ENCODE results near the gene FRMD4B.

Gene FRMD4B

GRCh38 chr3:69368129-69368741 is 17.7 kb downstream of the FRMD4B start:
- DNase-seq: no peak

GRCh38 chr3:69367586-69367985 is 18.3 kb downstream of the FRMD4B start:
- no peak for DNase-seq

- no peak for DNase-seq
Measured at GRCh38 chr3:69364354-69364753, 21.5 kb downstream of the FRMD4B start.

GRCh38 chr3:69360690-69361089 is 25.2 kb downstream of the FRMD4B start:
- no peak for DNase-seq

- no peak for DNase-seq
Measured at GRCh38 chr3:69359916-69360315, 26.0 kb downstream of the FRMD4B start.

- DNase-seq: no peak
Measured at GRCh38 chr3:69359339-69359893, 26.5 kb downstream of the FRMD4B start.

- no peak for DNase-seq
Measured at GRCh38 chr3:69357196-69357595, 28.7 kb downstream of the FRMD4B start.

GRCh38 chr3:69354948-69355347 is 30.9 kb downstream of the FRMD4B start:
- DNase-seq: peak in 2 of 56 donors; percentile 18 to 28

- peak in 2 of 56 donors; percentile 3 to 8 for DNase-seq
Measured at GRCh38 chr3:69353503-69353902, 32.4 kb downstream of the FRMD4B start.

GRCh38 chr3:69353088-69353478 is 32.8 kb downstream of the FRMD4B start:
- DNase-seq: no peak

- DNase-seq: peak in 2 of 56 donors; percentile 5 to 11
Measured at GRCh38 chr3:69352305-69353087, 33.4 kb downstream of the FRMD4B start.

GRCh38 chr3:69343875-69344274 is 42.0 kb downstream of the FRMD4B start:
- no peak for DNase-seq

GRCh38 chr3:69342074-69342473 is 43.8 kb downstream of the FRMD4B start:
- no peak for DNase-seq

- peak in 2 of 56 donors; percentile 9 to 33 for DNase-seq
Measured at GRCh38 chr3:69339760-69340159, 46.1 kb downstream of the FRMD4B start.

- no peak for DNase-seq
Measured at GRCh38 chr3:69338911-69339310, 47.0 kb downstream of the FRMD4B start.

- no peak for DNase-seq
Measured at GRCh38 chr3:69332934-69333333, 53.0 kb downstream of the FRMD4B start.

- DNase-seq: peak in 1 of 56 donors; percentile 25
Measured at GRCh38 chr3:69330891-69331400, 54.9 kb downstream of the FRMD4B start.

- DNase-seq: no peak
Measured at GRCh38 chr3:69329892-69330291, 56.0 kb downstream of the FRMD4B start.

- no peak for DNase-seq
Measured at GRCh38 chr3:69328963-69329302, 57.0 kb downstream of the FRMD4B start.

GRCh38 chr3:69328103-69328962 is 57.6 kb downstream of the FRMD4B start:
- no peak for DNase-seq

GRCh38 chr3:69326855-69327300 is 59.0 kb downstream of the FRMD4B start:
- no peak for DNase-seq

Data from amygdala (tissue), 56 donors.